DMS 273 treated with DMSO at 0.1 percent for 48 hours (cell line): Measurements from ENCODE around the gene PCSK1N.
A peak's percentile ranks its signal among the peaks of the same experiment; 100 is the strongest.
"Not testable (repeated sequence)": the region's sequence is repeated elsewhere in the genome, so short reads cannot be mapped to it uniquely, and the experiment has no call there.

ENCODE experiments used
- DNase-seq: peaks from one replicate; lab custom pipeline; 2025; lab: John Stamatoyannopoulos, UW

Gene PCSK1N

GRCh38 chrX:48835524-48836329 is at the start of gene PCSK1N:
Gene PCSK1N, minus strand, starts transcription at chrX:48835610. Its CDS starts 78 bp downstream, at chrX:48835532.
- DNase-seq, result peak; percentile 42

- DNase-seq, result no peak
Observed at GRCh38 chrX:48883729-48884128, 48.3 kb upstream of the PCSK1N start.

GRCh38 chrX:48876944-48877343 is 41.5 kb upstream of the PCSK1N start:
- DNase-seq, result not testable (repeated sequence)

- not testable (repeated sequence) for DNase-seq
Observed at GRCh38 chrX:48872017-48872416, 36.6 kb upstream of the PCSK1N start.

GRCh38 chrX:48864210-48864609 is 28.8 kb upstream of the PCSK1N start:
- DNase-seq, result no peak

- DNase-seq, result no peak
Observed at GRCh38 chrX:48854898-48855297, 19.5 kb upstream of the PCSK1N start.

- not testable (repeated sequence) for DNase-seq
Observed at GRCh38 chrX:48854121-48854804, 18.9 kb upstream of the PCSK1N start.

GRCh38 chrX:48853494-48853893 is 18.1 kb upstream of the PCSK1N start:
- not testable (repeated sequence) for DNase-seq

- DNase-seq, result no peak
Observed at GRCh38 chrX:48852857-48853256, 17.4 kb upstream of the PCSK1N start.

GRCh38 chrX:48848847-48849246 is 13.4 kb upstream of the PCSK1N start:
- no peak for DNase-seq

- no peak for DNase-seq
Observed at GRCh38 chrX:48839686-48840085, 4.3 kb upstream of the PCSK1N start.

- DNase-seq, result no peak
Observed at GRCh38 chrX:48834383-48834709, 1.1 kb downstream of the PCSK1N start.

GRCh38 chrX:48833542-48834138 is 1.8 kb downstream of the PCSK1N start:
- no peak for DNase-seq

- DNase-seq, result no peak
Observed at GRCh38 chrX:48831909-48832291, 3.5 kb downstream of the PCSK1N start.

- no peak for DNase-seq
Observed at GRCh38 chrX:48831136-48831908, 4.1 kb downstream of the PCSK1N start.

- DNase-seq, result no peak
Observed at GRCh38 chrX:48829016-48829735, 6.2 kb downstream of the PCSK1N start.

GRCh38 chrX:48827654-48827968 is 7.8 kb downstream of the PCSK1N start:
- no peak for DNase-seq

GRCh38 chrX:48826876-48827653 is 8.3 kb downstream of the PCSK1N start:
- DNase-seq, result no peak

- DNase-seq, result no peak
Observed at GRCh38 chrX:48826135-48826875, 9.1 kb downstream of the PCSK1N start, which contains the start of gene ERAS. Gene ERAS, plus strand, starts transcription at chrX:48826513. Its CDS starts 2,611 bp downstream, at chrX:48829124.

- DNase-seq, result no peak
Observed at GRCh38 chrX:48824066-48824465, 11.3 kb downstream of the PCSK1N start.
